ENCODE data around the gene CALML5.

DNA sequence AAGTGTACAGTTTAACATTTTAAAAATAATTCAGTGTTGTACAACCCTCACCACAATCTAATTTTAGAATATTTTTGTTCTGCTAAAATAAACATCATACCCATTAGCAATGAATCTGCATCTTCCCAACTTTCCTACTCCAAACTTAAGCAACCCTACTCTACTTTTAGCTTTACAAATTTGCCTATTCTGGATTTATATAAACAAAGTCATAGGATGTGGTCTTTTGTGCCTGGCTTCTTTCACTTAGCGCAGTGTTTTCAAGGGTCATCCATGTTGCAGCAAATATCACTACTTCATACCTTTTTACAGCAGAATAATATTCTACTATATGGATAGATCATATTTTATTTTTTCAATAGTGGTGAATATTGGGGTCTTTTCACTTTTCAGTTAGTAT, 44.3 kb upstream of the CALML5 start:
- TF ChIP-seq CTCF (conservative IDR thresholded peaks at IDR 0.05; ENCODE audit: low read depth, low read length) = no peak
- TF ChIP-seq EZH2 (IDR thresholded peaks at IDR 0.05; ENCODE audit: borderline replicate concordance, low read depth, low read length, poor library complexity, severe bottlenecking) = no peak

Data from A673 (cell line).